ENCODE results near the gene TEN1. TPM values are rescaled to one million over a fixed set of nuclear protein-coding genes. Genes with fewer than 3 reads are reported as not detected.
"Not testable (repeated sequence)": the region's sequence is repeated elsewhere in the genome, so short reads cannot be mapped to it uniquely, and the experiment has no call there.

Gene TEN1
- total and polyA plus RNA-seq, 2 of the 4 experiments (the other 2 are of a cell fraction): 14.7 to 17.9 TPM

GRCh38 chr17:76044475-76045007 is 65.5 kb downstream of the TEN1 start:
- H3K27ac ChIP-seq (ENCODE audit: insufficient read depth, low read length); H3K9me3 ChIP-seq (ENCODE audit: control insufficient read depth, insufficient read depth, low read length); H2BK15ac ChIP-seq (ENCODE audit: low read depth, low read length); in situ Hi-C loops (cut with MboI; ENCODE audit: low sequenced_read_pairs); dilution Hi-C loops (cut with HindIII; ENCODE audit: low sequenced_read_pairs, unreplicated experiment); H3K4me2 ChIP-seq (ENCODE audit: low read depth, low read length); H3K4me3 ChIP-seq (ENCODE audit: insufficient read depth, low read depth, low read length); H2AFZ ChIP-seq (replicated peaks; ENCODE audit: low read length, poor library complexity); BruUV-seq (replicated peaks); H3K9ac ChIP-seq (ENCODE audit: low read depth, low read length); H3K23ac ChIP-seq (ENCODE audit: low read depth, low read length); ATAC-seq (ENCODE audit: low read depth); H3K56ac ChIP-seq (ENCODE audit: extremely low read depth, insufficient read depth, low read length); H3K27me3 ChIP-seq (ENCODE audit: control insufficient read depth, insufficient read depth, low read length); H3K4ac ChIP-seq (ENCODE audit: low read depth, low read length); H2BK120ac ChIP-seq (ENCODE audit: low read depth, low read length); H2AK5ac ChIP-seq (ENCODE audit: low read depth, low read length); H3K14ac ChIP-seq (replicated peaks; ENCODE audit: low read depth, low read length); CTCF ChIA-PET; H4K91ac ChIP-seq (ENCODE audit: insufficient read depth, low read depth, low read length); H3K18ac ChIP-seq (ENCODE audit: low read depth, low read length); H4K5ac ChIP-seq (ENCODE audit: low read depth, low read length); DNase-seq; H4K8ac ChIP-seq (ENCODE audit: low read depth in 2 of 2, low read length in 2 of 2); H4K20me1 ChIP-seq (ENCODE audit: insufficient read depth, low read length); H2BK20ac ChIP-seq (ENCODE audit: low read depth, low read length); POLR2A ChIA-PET (ENCODE audit: unreplicated experiment); H3K4me1 ChIP-seq (ENCODE audit: control insufficient read depth, insufficient read depth, low read length); H2AK9ac ChIP-seq (replicated peaks; ENCODE audit: low read depth, low read length, poor library complexity); intact Hi-C loops (cut with micrococcal nuclease); H2BK5ac ChIP-seq (ENCODE audit: low read depth, low read length, poor library complexity, severe bottlenecking): not testable (repeated sequence)
- Histone ChIP-seq H3K9me1 (ENCODE audit: insufficient read depth, low read length) (peaks cover 12% of the 10 kb centered on the region; the same call in 1 of the 2 replicates), H3K36me3 (ENCODE audit: control insufficient read depth, insufficient read depth, low read length) (peaks cover 82% of the 10 kb centered on the region), H3K79me1 (ENCODE audit: low read depth in 1 of 2, low read length in 2 of 2) (peaks cover 8 to 27% of the 10 kb centered on the region in 2 experiments; a peak in 3 of 4 replicates)
- whole genome bisulfite sequencing, 2 experiments (ENCODE audit: extremely low coverage in 2 of 2, insufficient read length in 1 of 2): 93% methylated on average over 4 of the region's 11 CpGs; no CpG with 5 or more reads in 1 of the 2 experiments
